GM21423 (cell line): ENCODE measurements around the gene MGAT3.

Experiments
- ATAC-seq: cut with Tn5 transposase; IDR thresholded peaks from one replicate; pipeline ENCODE4 v1.9.1; 2021; ENCODE audit warnings: mild to moderate bottlenecking, moderate library complexity; ENCODE audit not compliant: unreplicated experiment

MGAT3 gene

DNA sequence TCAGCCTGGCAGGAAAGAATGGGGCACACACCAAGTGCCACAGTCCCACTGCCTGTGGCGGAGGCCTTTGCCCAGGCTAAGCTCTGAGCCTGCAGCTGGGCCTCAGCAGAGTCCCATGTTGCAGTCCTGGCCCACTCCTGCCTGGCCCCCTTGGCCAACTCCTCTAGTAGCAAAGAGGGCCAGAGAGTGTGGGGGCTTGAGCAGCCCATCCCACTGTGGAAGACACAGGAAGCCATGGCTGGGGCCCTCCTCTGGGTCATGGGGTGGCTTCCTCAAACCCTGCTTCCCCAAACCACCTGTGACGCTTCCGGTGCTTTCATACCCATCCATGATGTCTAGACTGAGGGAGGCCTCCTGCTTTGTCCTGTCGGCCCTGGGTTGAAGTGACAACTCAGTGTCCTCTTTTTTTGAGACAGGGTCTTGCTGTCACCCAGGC, 69.9 kb downstream of the MGAT3 start:
- no peak for ATAC-seq

DNA sequence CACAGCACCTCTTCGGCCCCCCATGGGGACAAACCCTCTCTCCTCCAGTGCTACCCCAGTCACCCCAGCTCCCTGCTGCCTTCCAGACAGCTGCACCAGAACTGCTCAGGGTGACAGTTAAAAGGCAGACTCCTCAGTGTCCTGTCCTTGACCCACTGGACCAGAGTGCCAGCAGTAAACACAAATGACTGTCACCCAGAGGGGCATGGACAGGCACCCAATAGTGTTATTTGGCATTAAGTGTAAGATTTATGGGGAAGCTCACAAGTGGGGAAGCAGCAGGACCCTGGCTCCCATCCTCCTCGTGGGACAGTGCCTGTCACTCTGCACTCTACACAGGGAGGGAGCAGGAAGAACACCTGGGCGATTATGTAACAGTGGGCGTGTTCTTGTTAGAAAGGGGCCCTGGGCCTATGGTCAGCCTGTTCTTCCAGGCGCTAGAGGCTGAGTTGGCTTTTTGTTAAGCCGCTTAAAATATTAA, 70.7 kb downstream of the MGAT3 start:
- ATAC-seq, result no peak

DNA sequence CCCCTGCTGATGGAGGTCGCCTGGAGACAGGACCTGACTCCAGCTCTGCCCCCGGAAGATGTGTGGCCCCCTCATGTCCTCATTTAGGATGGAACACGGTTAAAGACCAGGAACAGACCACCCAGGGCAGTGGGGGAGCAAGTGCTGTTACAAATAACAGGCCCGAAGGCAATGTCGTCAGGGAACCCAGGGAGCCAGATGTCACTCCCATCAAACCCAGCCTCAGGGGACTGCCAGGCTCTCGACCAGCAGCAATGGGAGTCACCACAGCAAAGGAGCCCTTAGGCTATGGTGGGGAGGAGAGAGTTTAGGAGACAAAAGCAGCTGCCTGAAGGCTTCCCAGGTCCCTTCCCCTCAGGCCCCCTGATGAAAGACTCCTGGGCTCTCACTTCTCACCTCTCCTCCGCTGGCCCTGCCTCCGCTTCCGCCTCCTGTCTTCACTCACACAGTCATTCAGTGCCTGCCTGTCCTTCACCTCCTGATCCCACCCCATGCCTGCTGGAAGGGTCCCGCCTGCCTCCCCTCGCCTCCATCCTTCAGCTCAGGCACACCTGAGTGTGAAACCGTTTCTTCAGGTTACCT, 71.4 kb downstream of the MGAT3 start:
- ATAC-seq, result no peak

DNA sequence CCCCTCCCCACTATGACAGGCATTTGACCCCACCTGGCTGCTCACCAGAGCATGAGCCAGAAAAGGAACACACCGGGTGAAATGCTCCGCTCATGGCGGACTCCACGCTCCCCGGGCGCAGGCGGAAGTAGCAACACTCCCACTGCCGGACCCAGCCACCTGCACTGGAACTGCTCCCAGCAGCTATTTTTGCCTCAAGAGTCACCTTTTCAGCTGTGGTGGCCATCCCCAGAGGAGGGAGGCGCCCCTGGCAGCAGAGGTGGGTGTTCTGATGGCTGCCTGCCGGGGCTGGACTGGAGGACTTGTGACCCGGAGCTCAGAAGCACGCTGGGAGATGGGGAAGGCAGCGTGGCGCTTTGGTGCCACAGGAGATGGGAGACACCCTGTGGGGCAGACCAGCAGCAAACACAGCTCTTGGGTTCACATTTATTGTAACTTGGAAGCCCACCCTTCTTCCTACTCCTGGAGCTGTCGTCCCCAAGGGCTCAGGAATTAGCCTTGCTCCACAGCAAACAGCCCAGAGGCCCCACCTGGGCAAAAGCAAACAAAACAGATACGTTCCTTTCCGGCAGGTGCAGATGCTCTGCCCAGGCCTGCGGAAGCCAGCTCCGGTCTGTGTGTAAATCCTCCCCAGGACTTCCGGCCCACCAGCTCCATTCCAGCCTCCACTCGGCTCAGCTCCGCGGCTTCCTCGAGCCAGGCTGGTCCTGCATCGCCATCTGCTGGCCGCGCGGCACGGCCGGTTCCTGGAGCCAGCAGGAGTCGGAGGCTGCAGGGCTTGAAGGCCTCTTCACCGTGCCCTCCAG, 72.1 kb downstream of the MGAT3 start:
- no peak for ATAC-seq

DNA sequence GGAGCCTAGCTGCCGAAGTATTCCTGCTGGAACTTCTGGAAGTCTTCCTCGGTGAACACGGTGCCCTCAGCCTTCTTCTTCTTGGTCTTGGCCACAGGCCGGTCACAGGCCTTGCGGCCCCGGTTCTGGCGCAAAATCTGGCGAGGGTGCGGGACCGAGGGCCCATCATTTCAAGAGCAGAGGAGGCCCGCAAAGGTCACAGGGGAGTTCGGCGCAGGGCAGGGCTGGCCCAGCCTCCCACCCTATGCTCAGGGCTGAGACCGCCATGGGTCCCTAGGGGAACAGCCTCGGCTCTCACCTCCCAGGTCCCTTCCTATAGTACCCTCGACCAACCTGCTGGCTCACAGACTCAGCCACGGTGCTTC, 72.7 kb downstream of the MGAT3 start:
- no peak for ATAC-seq

DNA sequence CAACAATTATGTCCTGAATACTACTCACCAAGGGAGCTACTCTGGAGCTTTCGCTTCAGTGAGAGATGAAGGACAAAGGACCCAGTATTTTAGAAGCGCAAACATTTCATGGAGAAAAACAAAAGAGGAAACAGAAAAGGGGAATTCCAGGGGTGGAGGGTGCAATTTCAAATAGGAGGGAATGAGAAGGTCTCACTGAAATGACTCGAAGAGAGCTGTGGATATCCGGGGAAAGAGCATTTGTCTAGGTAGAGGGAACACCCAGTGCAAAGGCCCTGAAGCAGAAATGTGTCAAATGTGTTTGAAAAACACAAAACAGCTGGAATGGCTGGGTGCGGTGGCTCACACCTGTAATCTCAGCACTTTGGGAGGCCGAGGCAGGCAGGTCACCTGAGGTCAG, 73.3 kb downstream of the MGAT3 start:
- ATAC-seq, result no peak

- no peak for ATAC-seq
Measured at GRCh38 chr22:39530692-39531331, 74.0 kb downstream of the MGAT3 start.

GRCh38 chr22:39532215-39533073, 75.6 kb downstream of the MGAT3 start, which contains the start of gene RPS19BP1:
Gene RPS19BP1 (minus strand): TSS chr22:39532748. CDS start chr22:39532738, 10 bp downstream.
- peak; percentile 80 for ATAC-seq

- no peak for ATAC-seq
Measured at GRCh38 chr22:39534092-39534506, 77.3 kb downstream of the MGAT3 start.

- ATAC-seq, result no peak
Measured at GRCh38 chr22:39534591-39535356, 78.0 kb downstream of the MGAT3 start.

DNA sequence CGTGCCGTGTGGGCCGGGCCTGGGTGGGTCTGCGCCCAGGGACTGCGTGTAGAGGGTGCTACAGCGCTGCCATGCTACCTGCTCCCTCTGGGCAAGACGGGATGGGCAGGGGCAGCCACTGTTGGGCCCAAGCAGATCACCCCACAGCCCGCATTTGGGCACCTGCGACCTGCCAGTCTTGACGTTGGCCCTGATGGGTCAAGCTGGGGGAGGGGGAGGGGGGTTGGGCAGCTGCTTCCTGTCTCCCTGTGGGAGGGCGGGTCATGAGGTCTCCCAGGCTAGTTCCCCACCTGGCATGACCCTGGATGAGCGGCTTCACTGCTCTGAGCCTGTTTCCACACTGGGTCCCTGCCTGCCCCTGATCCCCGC, 78.5 kb downstream of the MGAT3 start:
- ATAC-seq, result no peak

- no peak for ATAC-seq
Measured at GRCh38 chr22:39535831-39536449, 79.1 kb downstream of the MGAT3 start.

GRCh38 chr22:39536711-39537110, 79.9 kb downstream of the MGAT3 start:
- no peak for ATAC-seq

- no peak for ATAC-seq
Measured at GRCh38 chr22:39537975-39538374, 81.2 kb downstream of the MGAT3 start.
